ENCODE measurements around the gene UTP3. TPM values are rescaled to one million over a fixed set of nuclear protein-coding genes. Genes with fewer than 3 reads are reported as not detected.
"Not testable (repeated sequence)": the region's sequence is repeated elsewhere in the genome, so short reads cannot be mapped to it uniquely, and the experiment has no call there.

Gene UTP3
- total RNA-seq, 1 donor from 2014 or later: 18.8 TPM

DNA sequence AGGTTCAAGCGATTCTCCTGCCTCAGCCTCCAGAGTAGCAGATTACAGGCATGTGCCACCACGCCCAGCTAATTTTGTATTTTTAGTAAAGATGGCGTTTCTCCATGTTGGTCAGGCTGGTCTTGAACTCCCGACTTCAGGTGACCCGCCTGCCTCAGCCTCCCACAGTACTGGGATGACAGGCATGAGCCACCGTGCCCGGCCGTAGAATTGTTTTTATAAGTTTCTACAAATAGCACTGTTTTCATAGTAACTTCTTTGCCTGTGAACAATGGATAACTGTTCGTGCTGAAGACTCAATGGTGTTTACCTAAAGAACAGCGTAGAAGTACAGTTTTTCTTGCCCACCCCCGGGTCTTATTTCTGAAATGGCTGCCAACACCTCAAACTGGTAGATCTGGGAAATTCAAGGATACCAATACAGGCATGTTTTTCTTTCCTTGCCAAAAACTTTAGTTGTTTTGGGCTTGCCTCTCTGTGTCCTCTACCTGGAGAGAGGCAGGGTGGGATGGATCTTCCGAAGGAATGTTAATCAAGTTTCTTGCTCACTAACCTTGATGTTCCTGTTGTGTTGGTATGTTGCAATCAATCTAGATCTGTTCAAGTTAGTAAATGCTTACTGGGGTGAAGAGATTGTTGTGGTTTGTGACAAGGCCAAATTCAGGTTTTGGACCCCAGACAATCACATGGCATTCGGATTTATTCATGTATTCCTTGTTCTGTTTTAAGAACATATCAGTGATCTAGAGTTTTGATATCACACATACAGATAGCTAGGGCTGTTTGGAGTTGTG, 30.7 kb downstream of the UTP3 start:
- peak; percentile 11 for DNase-seq

GRCh38 chr4:70721747-70722146, 33.4 kb downstream of the UTP3 start, which contains the start of gene RUFY3:
Gene RUFY3, plus strand, starts transcription at chr4:70721964. Its CDS starts 610 bp downstream, at chr4:70722574.
- DNase-seq: peak; percentile 82

DNA sequence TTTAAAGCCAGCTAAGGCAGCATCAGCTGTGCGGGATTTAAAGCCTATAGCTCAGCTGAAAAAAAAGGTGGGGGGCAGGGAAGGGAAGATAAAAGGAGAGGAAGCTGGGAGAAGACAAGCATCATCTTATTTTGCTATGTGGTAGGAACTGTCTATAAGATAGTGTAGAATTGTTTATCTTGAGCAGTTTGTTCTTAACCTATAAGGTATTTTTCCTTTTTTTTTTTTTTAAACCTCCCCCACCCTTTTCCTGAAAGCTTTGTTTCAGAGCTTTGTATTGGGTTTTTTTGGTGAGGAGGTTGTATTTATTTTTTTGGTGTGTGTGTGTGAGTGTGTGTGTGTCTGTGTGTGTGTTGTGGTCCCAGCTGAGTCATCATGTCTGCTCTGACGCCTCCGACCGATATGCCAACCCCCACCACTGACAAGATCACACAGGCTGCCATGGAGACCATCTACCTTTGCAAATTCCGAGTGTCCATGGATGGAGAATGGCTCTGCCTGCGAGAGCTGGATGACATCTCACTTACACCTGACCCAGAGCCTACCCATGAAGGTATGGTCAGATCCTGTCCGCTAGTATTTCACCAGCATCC, 34.0 kb downstream of the UTP3 start:
- no peak for DNase-seq

- DNase-seq: no peak
Measured at GRCh38 chr4:70724463-70724862, 36.1 kb downstream of the UTP3 start.

DNA sequence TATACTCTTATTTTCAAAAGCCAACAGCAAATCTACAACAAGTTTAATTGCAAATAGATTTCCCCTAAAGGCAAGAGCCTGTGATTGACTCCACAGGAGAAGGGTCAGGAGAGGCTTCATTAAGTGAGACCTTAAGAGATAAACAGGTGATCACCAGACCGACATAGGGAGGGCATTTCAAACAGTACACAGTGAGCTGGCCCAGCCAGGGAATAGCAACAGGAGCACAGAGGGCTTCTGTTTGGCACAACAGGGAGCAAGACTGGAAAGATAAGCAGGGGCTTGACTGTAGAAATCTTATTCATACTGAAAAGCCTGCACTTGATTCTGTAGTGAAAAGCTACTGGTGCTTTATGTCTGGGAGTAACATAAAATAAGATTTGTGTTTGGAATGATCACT, 37.3 kb downstream of the UTP3 start:
- DNase-seq: no peak

DNA sequence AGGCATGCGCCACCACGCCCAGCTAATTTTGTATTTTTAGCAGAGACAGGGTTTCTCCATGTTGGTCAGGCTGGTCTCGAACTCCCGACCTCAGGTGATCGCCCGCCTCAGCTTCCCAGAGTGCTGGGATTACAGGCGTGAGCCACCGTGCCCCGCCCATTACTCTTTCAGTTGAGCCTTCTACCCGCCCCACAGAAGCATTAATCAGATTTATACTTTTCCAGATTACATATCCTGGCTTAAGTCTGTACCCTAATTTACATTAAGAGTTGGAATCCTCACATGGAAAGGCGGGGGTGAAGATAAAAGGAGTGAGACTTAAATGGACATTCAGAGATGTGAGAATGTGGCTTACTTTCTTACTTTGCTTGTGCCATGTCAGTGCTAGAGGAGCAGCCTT, 38.2 kb downstream of the UTP3 start:
- DNase-seq: not testable (repeated sequence)

- DNase-seq: no peak
Measured at GRCh38 chr4:70728091-70728490, 39.8 kb downstream of the UTP3 start.

GRCh38 chr4:70732878-70733277, 44.5 kb downstream of the UTP3 start:
- not testable (repeated sequence) for DNase-seq

- DNase-seq: no peak
Measured at GRCh38 chr4:70734168-70734954, 46.0 kb downstream of the UTP3 start.

DNA sequence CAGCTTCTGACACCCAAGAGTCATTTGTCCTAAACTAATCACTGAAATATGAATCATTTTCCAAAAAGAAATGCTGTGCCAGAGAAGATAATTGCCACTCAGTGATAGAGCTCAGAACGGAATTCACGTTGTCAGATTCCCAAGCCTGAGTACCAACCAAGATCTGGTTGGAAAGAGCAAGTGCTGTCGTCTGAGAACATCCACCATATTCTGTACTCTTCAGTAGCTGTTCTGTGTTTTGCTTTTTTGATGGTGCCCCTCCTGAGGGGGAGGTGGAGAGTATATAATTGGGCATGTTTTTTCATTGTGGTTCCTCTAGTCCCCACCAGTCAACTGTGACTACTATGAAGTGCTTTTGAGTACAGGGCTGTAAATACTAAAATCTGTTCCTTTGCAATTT, 46.6 kb downstream of the UTP3 start:
- no peak for DNase-seq

DNA sequence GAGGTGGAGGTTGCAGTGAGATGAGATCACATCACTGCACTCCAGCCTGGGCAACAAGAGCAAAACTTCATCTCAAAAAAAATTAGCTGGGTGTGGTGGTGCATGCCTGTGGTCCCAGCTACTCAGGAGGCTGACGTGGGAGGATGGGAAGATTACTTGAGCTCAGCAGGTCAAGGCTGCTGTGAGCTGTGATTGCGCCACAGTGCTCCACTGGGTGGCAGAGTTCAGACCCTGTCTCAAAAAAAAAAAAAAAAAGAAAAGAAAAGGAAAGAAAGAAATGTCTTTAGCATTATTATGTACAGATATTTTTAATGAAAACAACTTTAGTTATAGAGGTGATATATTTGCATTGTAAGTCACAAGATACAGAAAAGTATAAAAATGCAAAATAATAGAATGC, 47.6 kb downstream of the UTP3 start:
- DNase-seq: not testable (repeated sequence)

- no peak for DNase-seq
Measured at GRCh38 chr4:70737006-70737405, 48.7 kb downstream of the UTP3 start.

DNA sequence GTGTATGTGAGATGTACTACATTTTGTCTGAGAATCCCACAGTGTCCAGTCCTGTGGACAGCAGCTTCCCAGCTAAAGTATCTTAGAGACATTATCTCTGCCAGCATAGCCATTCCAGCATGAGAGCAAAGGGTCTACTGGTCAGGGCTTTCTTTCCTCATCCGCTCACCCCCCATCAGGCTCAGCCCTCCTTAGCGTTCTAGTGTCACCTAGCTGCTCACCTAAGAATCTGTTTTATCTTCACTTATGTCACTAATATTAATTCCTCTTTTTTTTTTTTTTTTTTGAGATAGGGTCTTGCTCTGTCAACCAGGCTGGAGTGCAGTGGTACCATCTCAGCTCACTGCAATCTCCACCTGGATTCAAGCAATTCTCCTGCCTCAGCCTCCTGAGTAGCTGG, 49.1 kb downstream of the UTP3 start:
- DNase-seq: no peak

GRCh38 chr4:70739496-70740337, 51.4 kb downstream of the UTP3 start:
- DNase-seq: no peak

Small RNA genes lying within 50 kb of the gene (small RNA-seq; reads per million reads assigned to genes)
- gene RNU6-520P (ENCODE audit: low replicate concordance): not detected
- gene RNU6-784P (ENCODE audit: low replicate concordance): not detected

Other genes starting within 250 kb of the UTP3 start
- gene MUC7, start 216.3 kb upstream of the UTP3 start, total RNA-seq: not detected
- gene AMTN, start 170.0 kb upstream of the UTP3 start, total RNA-seq: 0.30 TPM
- not detected for gene AMBN, start 96.3 kb upstream of the UTP3 start, total RNA-seq
- 0.69 TPM for gene ENAM, start 59.8 kb upstream of the UTP3 start, total RNA-seq
- gene JCHAIN, start 22.0 kb upstream of the UTP3 start, total RNA-seq: 2.2 TPM
- gene RUFY3, start 33.4 kb downstream of the UTP3 start, total RNA-seq: 75.1 TPM
- gene GRSF1, start 151.4 kb downstream of the UTP3 start, total RNA-seq: 52.6 TPM
- 23.6 TPM for gene MOB1B, start 213.8 kb downstream of the UTP3 start, total RNA-seq

Measured in skin of body (tissue), 3 donors.